Mesenchymal stem cell (in vitro differentiated cells and primary cell): ENCODE results near the gene PID1.

Experiments
- DNase-seq: peaks from one replicate; pipeline ENCODE4 v3.0.0-alpha.2; 2013
- H2AFZ ChIP-seq: one replicate; pipeline ENCODE4 v1.6.1; 2013; ENCODE audit warnings: low read depth, mild to moderate bottlenecking, control low read depth, inconsistent platforms, low read length, moderate library complexity
- H2AK5ac ChIP-seq: 2 replicates; pipeline ENCODE4 v1.6.1; 2013; ENCODE audit warnings: low read length, moderate library complexity, mild to moderate bottlenecking, inconsistent platforms; ENCODE audit not compliant: severe bottlenecking
- H2BK120ac ChIP-seq: one replicate; pipeline ENCODE4 v1.6.1; 2013; ENCODE audit warnings: low read depth, mild to moderate bottlenecking, inconsistent platforms, low read length, moderate library complexity
- H2BK12ac ChIP-seq, 2 experiments: one replicate each; pipeline ENCODE4 v1.6.1; 2013; ENCODE audit warnings: inconsistent platforms in 2 of 2, low read length in 2 of 2, mild to moderate bottlenecking in 2 of 2, moderate library complexity in 2 of 2, control low read depth in 1 of 2
- H2BK15ac ChIP-seq: one replicate; pipeline ENCODE4 v1.6.1; 2013; ENCODE audit warnings: mild to moderate bottlenecking, low read depth, inconsistent platforms; ENCODE audit not compliant: poor library complexity, severe bottlenecking
- H2BK5ac ChIP-seq: 2 replicates; pipeline ENCODE4 v1.6.1; 2013; ENCODE audit warnings: low read depth, mild to moderate bottlenecking, low read length, control low read depth, inconsistent platforms; ENCODE audit not compliant: poor library complexity, severe bottlenecking
- H3K14ac ChIP-seq, 2 experiments: one replicate each; pipeline ENCODE4 v1.6.1; 2013; ENCODE audit warnings: inconsistent platforms in 2 of 2, low read length in 2 of 2, control low read depth in 1 of 2, mild to moderate bottlenecking in 1 of 2, moderate library complexity in 1 of 2
- H3K18ac ChIP-seq, 2 experiments: one replicate each; pipeline ENCODE4 v1.6.1; 2013; ENCODE audit warnings: inconsistent platforms in 2 of 2, low read length in 2 of 2, control low read depth in 1 of 2, low read depth in 1 of 2, mild to moderate bottlenecking in 1 of 2
- H3K23ac ChIP-seq, 2 experiments: one replicate each; pipeline ENCODE4 v1.6.1; 2013; ENCODE audit warnings: inconsistent platforms in 2 of 2, low read length in 2 of 2, mild to moderate bottlenecking in 2 of 2, moderate library complexity in 2 of 2, control low read depth in 1 of 2
- H3K27ac ChIP-seq: 2 replicates; pipeline ENCODE4 v1.5.1; 2013; ENCODE audit warnings: mild to moderate bottlenecking, moderate library complexity, low read length, control low read depth, inconsistent platforms; ENCODE audit not compliant: poor library complexity, severe bottlenecking
- H3K27me3 ChIP-seq, 2 experiments: 2 replicates each; pipeline versions ENCODE4 v1.6.1 to v1.7.0; 2013; ENCODE audit warnings: low read length in 2 of 2, mild to moderate bottlenecking in 2 of 2, moderate library complexity in 2 of 2, control low read depth in 1 of 2, inconsistent platforms in 1 of 2; ENCODE audit not compliant: control insufficient read depth in 1 of 2, insufficient read depth in 1 of 2
- H3K36me3 ChIP-seq, 2 experiments: 2 replicates each; pipeline versions ENCODE4 v1.6.1 to v1.7.0; 2013; ENCODE audit warnings: low read length in 2 of 2, control low read depth in 1 of 2, inconsistent platforms in 1 of 2, low read depth in 1 of 2, mild to moderate bottlenecking in 1 of 2; ENCODE audit not compliant: insufficient read depth in 2 of 2, control insufficient read depth in 1 of 2
- H3K4ac ChIP-seq, 2 experiments: one replicate each; pipeline ENCODE4 v1.6.1; 2013; ENCODE audit warnings: inconsistent platforms in 2 of 2, low read length in 2 of 2, mild to moderate bottlenecking in 2 of 2, moderate library complexity in 2 of 2, control low read depth in 1 of 2, low read depth in 1 of 2
- H3K4me1 ChIP-seq: 2 replicates; pipeline ENCODE4 v1.6.1; 2013; ENCODE audit warnings: low read depth, low read length, control low read depth; ENCODE audit not compliant: control insufficient read depth, insufficient read depth
- H3K4me2 ChIP-seq: 2 replicates; pipeline ENCODE4 v1.6.1; 2013; ENCODE audit warnings: low read length, mild to moderate bottlenecking, inconsistent platforms; ENCODE audit not compliant: poor library complexity, severe bottlenecking
- H3K4me3 ChIP-seq, 2 experiments: 2 replicates each; pipeline versions ENCODE4 v1.5.1 to v1.7.0; 2013; ENCODE audit warnings: low read length in 2 of 2, mild to moderate bottlenecking in 2 of 2, control low read depth in 1 of 2, low read depth in 1 of 2; ENCODE audit not compliant: insufficient read depth in 1 of 2
- H3K79me1 ChIP-seq: replicated peaks from 2 replicates; pipeline ENCODE4 v1.6.1; 2013; ENCODE audit warnings: mild to moderate bottlenecking, control low read depth, low read length, inconsistent platforms; ENCODE audit not compliant: poor library complexity, severe bottlenecking
- H3K9ac ChIP-seq: 2 replicates; pipeline ENCODE4 v1.7.0; 2013; ENCODE audit warnings: mild to moderate bottlenecking, low read length, moderate library complexity
- H3K9me3 ChIP-seq: 2 replicates; pipeline ENCODE4 v1.7.0; 2013; ENCODE audit warnings: mild to moderate bottlenecking, low read length; ENCODE audit not compliant: control insufficient read depth
- H4K8ac ChIP-seq: one replicate; pipeline ENCODE4 v1.6.1; 2013; ENCODE audit warnings: inconsistent platforms, mild to moderate bottlenecking, low read length, moderate library complexity
- H4K91ac ChIP-seq: one replicate; pipeline ENCODE4 v1.6.1; 2013; ENCODE audit warnings: mild to moderate bottlenecking, low read length, inconsistent platforms
- WGBS: methylation state at CpG from one replicate; pipeline ENCODE4 v1.1.7; 2013; ENCODE audit warnings: mixed read lengths; 5-methylcytosine and 5-hydroxymethylcytosine counted together

PID1 gene

DNA sequence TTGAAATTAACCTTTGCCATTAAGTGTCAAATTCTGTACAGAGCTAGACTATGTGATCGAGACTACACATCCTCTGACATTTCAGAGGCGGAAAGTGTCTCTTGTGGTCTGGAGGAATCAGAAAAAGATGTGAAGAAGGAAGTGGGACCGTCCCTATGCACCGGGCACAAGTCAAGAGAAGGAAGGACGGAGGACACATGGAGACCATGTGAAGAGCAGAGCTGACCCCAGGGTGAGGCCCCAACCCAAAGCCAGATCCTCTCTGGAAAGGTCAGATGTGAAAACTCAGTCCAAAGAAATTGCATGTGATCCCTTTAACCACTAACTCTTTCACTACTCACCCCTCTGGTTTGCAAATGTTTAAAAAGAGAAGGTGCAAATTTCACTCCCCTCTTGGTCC is 92.4 kb downstream of the PID1 start:
- Histone ChIP-seq H3K36me3 (no peaks in the 10 kb centered on the region), H2BK12ac (peak overlapping the region in 1 of 2 experiments; percentile 39), H2AFZ (no peak overlapping the region), H3K9ac (no peak overlapping the region), H4K8ac (no peak overlapping the region), H3K18ac (no peak overlapping the region), H2AK5ac (no peak overlapping the region), H2BK120ac (no peak overlapping the region), H3K23ac (no peak overlapping the region), H2BK15ac (no peak overlapping the region), H3K9me3 (no peaks in the 10 kb centered on the region), H3K27ac (no peak overlapping the region), H4K91ac (no peak overlapping the region), H3K4me3 (no peak overlapping the region), H3K27me3 (no peaks in the 10 kb centered on the region), H2BK5ac (no peak overlapping the region), H3K79me1 (peaks cover 1% of the 10 kb centered on the region), H3K4me2 (no peak overlapping the region), H3K4ac (no peak overlapping the region), H3K14ac (no peak overlapping the region), H3K4me1 (no peaks in the 10 kb centered on the region)
- DNase-seq: no peak
- 70% methylated on average over 5 of the region's 5 CpGs for WGBS

GRCh38 chr2:229178117-229178516 is 93.0 kb downstream of the PID1 start:
- no peak overlapping the region for H2BK5ac ChIP-seq
- no peaks in the 10 kb centered on the region for H3K9me3 ChIP-seq
- WGBS: 100% methylated on average over 1 of the region's 3 CpGs

DNA sequence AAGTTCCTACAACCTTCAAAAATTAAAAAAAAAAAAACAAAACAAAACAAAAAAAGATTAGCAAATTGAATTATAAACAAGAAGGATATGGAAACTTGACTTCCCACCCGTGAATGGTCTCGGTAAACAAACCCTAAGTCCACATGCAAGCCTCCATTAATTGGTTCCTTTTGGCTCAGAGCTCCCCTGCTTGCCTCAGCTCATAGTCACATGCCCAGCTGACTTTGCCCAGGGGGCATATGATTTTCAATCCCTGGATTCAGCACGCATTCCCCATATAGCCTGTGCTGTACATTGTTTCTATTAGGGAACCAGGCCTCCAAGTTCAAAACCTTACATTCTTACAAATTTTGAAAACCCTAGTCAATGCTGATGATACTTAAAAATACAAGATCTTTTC is 95.0 kb downstream of the PID1 start:
- H3K23ac ChIP-seq: no peak overlapping the region

More at GRCh38 chr2:229178117-229178516, 93.0 kb downstream of the PID1 start:
- H3K4me2 ChIP-seq: no peak overlapping the region
- H3K27ac ChIP-seq: no peak overlapping the region
- no peak overlapping the region for H4K91ac ChIP-seq
- H3K36me3 ChIP-seq: no peaks in the 10 kb centered on the region
- no peak overlapping the region for H3K4ac ChIP-seq
- no peak for DNase-seq
- H3K14ac ChIP-seq: no peak overlapping the region
- H3K79me1 ChIP-seq: peaks cover 1% of the 10 kb centered on the region
- no peak overlapping the region for H3K23ac ChIP-seq
- no peak overlapping the region for H2AFZ ChIP-seq
- H2BK12ac ChIP-seq: no peak overlapping the region
- no peak overlapping the region for H3K4me3 ChIP-seq
- no peak overlapping the region for H2AK5ac ChIP-seq
- H3K27me3 ChIP-seq: no peaks in the 10 kb centered on the region
- H3K4me1 ChIP-seq: no peaks in the 10 kb centered on the region
- H2BK120ac ChIP-seq: no peak overlapping the region
- H3K18ac ChIP-seq: no peak overlapping the region
- no peak overlapping the region for H3K9ac ChIP-seq
- H2BK15ac ChIP-seq: no peak overlapping the region
- H4K8ac ChIP-seq: no peak overlapping the region

DNA sequence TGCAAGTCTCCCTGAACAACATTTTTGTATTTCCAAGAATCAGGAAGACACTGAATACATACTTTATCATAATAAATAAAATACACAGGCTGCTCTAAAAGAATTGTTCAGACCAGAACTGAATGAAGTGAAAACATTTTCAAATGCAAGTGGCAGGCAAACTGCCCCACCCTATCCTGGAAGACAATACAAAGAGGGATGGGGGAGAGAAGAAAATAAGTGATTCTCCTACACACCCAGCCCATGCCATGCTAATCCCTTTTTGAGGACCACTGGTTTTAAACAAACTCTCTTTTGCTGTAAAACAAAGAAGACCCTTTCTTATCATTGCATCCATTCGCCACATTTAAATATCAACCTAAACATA is 95.6 kb downstream of the PID1 start:
- no peak overlapping the region for H3K14ac ChIP-seq
- H3K4me1 ChIP-seq: no peaks in the 10 kb centered on the region
- H2BK15ac ChIP-seq: no peak overlapping the region
- no peak overlapping the region for H3K4me3 ChIP-seq
- no peaks in the 10 kb centered on the region for H3K9me3 ChIP-seq
- no peak overlapping the region for H3K9ac ChIP-seq
- no peak overlapping the region for H2BK12ac ChIP-seq
- no peak overlapping the region for H3K23ac ChIP-seq
- H3K4me2 ChIP-seq: no peak overlapping the region
- no peak overlapping the region for H2BK5ac ChIP-seq
- no peak overlapping the region for H2BK120ac ChIP-seq
- no peak overlapping the region for H3K27ac ChIP-seq
- no peak overlapping the region for H2AK5ac ChIP-seq
- no peak overlapping the region for H4K8ac ChIP-seq
- no peak overlapping the region for H2AFZ ChIP-seq
- no peak for DNase-seq
- H3K4ac ChIP-seq: no peak overlapping the region
- H3K18ac ChIP-seq: no peak overlapping the region
- WGBS: 85% methylated on average over 1 of the region's 1 CpG
- H3K27me3 ChIP-seq: no peaks in the 10 kb centered on the region
- no peaks in the 10 kb centered on the region for H3K36me3 ChIP-seq
- H4K91ac ChIP-seq: no peak overlapping the region
- H3K79me1 ChIP-seq: peaks cover 1% of the 10 kb centered on the region

More for the DNA sequence above, 95.0 kb downstream of the PID1 start:
- H3K27me3 ChIP-seq: no peaks in the 10 kb centered on the region
- no peak overlapping the region for H2BK15ac ChIP-seq
- H2BK120ac ChIP-seq: no peak overlapping the region
- no peak overlapping the region for H2AK5ac ChIP-seq
- H2AFZ ChIP-seq: no peak overlapping the region
- no peak overlapping the region for H3K18ac ChIP-seq
- no peak overlapping the region for H3K4me3 ChIP-seq
- no peak overlapping the region for H4K8ac ChIP-seq
- WGBS: 50% methylated on average over 3 of the region's 3 CpGs
- H3K36me3 ChIP-seq: no peaks in the 10 kb centered on the region
- no peak overlapping the region for H2BK5ac ChIP-seq
- H3K4ac ChIP-seq: no peak overlapping the region
- H3K9me3 ChIP-seq: no peaks in the 10 kb centered on the region
- H3K9ac ChIP-seq: no peak overlapping the region
- H3K4me1 ChIP-seq: no peaks in the 10 kb centered on the region
- H3K27ac ChIP-seq: no peak overlapping the region
- H4K91ac ChIP-seq: no peak overlapping the region
- H3K14ac ChIP-seq: no peak overlapping the region
- H2BK12ac ChIP-seq: no peak overlapping the region
- H3K79me1 ChIP-seq: peaks cover 1% of the 10 kb centered on the region
- no peak overlapping the region for H3K4me2 ChIP-seq
- DNase-seq: no peak
